ENCODE data around the gene PRMT6. TPM values are rescaled to one million over a fixed set of nuclear protein-coding genes. Genes with fewer than 3 reads are reported as not detected.

The PRMT6 gene
- polyA plus RNA-seq, 2 of the 4 experiments (the other 2 are of a cell fraction) = not detected

- POLR2A ChIA-PET = no interaction called here
- no peak for DNase-seq (ENCODE audit: low read depth in 1 of 2, low spot score in 1 of 2)
- no peak overlapping the region for H3K4me2 ChIP-seq
- no peak for ATAC-seq
- TF ChIP-seq HES2 (IDR thresholded peaks at IDR 0.05) (no peak), TFCP2L1 (CRISPR knock-in tag; IDR thresholded peaks at IDR 0.05) (no peak), POLR2AphosphoS2 (conservative IDR thresholded peaks at IDR 0.05; ENCODE audit: low read length) (no peak), ZNF302 (CRISPR knock-in tag; IDR thresholded peaks at IDR 0.05) (no peak), GATA3 (IDR thresholded peaks at IDR 0.05; ENCODE audit: borderline replicate concordance) (no peak), EP300 (IDR thresholded peaks at IDR 0.05) (no peak), HOXA7 (CRISPR knock-in tag; IDR thresholded peaks at IDR 0.05) (no peak), HEYL (CRISPR knock-in tag; IDR thresholded peaks at IDR 0.05) (no peak), E2F6 (IDR thresholded peaks at IDR 0.05; ENCODE audit: borderline replicate concordance, low read depth) (no peak), RARB (CRISPR knock-in tag; IDR thresholded peaks at IDR 0.05) (no peak), HOXB13 (CRISPR knock-in tag; IDR thresholded peaks at IDR 0.05; ENCODE audit: low read depth) (no peak), BHLHE40 (IDR thresholded peaks at IDR 0.05; ENCODE audit: low read depth, low read length) (no peak), MAZ (IDR thresholded peaks at IDR 0.05; ENCODE audit: borderline replicate concordance, low read depth, low read length) (no peak)
- no peaks in the 10 kb centered on the region for H3K4me1 ChIP-seq
- CTCF ChIA-PET = no interaction called here
- no peaks in the 10 kb centered on the region for H3K9me3 ChIP-seq
- 21% methylated on average over 5 of the region's 5 CpGs for WGBS (ENCODE audit: missing lambda C conversion rate)
- no peak for FAIRE-seq
- no peak overlapping the region for H3K27ac ChIP-seq
- no peak overlapping the region for H3K4me3 ChIP-seq
These were observed 20.4 kb downstream of the PRMT6 start for GRCh38 chr1:107076841-107077240.

GRCh38 chr1:107079249-107079648, 22.8 kb downstream of the PRMT6 start:
- WGBS (ENCODE audit: missing lambda C conversion rate) = 0% methylated on average over 1 of the region's 1 CpG
- no peaks in the 10 kb centered on the region for H3K9me3 ChIP-seq
- ATAC-seq = no peak
- ChIA-PET POLR2A (no interaction called here), CTCF (interaction anchor here (0.6 to 0.7 kb wide), 2 partner anchors 22 to 875 kb away, joined by 3 to 4 read pairs; no protein-coding TSS in a partner anchor)
- no peak overlapping the region for H3K27ac ChIP-seq
- no peak overlapping the region for H3K4me2 ChIP-seq
- no peak for DNase-seq (ENCODE audit: low read depth in 1 of 2, low spot score in 1 of 2)
- TF ChIP-seq BHLHE40 (IDR thresholded peaks at IDR 0.05; ENCODE audit: low read depth, low read length) = no peak
- FAIRE-seq = no peak
- no peaks in the 10 kb centered on the region for H3K4me1 ChIP-seq
- no peak overlapping the region for H3K4me3 ChIP-seq

GRCh38 chr1:107081102-107081501, 24.6 kb downstream of the PRMT6 start:
- H3K9me3 ChIP-seq = no peaks in the 10 kb centered on the region
- CTCF ChIA-PET = no interaction called here
- FAIRE-seq = no peak
- no peak for DNase-seq (ENCODE audit: low read depth in 1 of 2, low spot score in 1 of 2)
- no peak overlapping the region for H3K27ac ChIP-seq
- H3K4me2 ChIP-seq = no peak overlapping the region
- TF ChIP-seq GATA3 (IDR thresholded peaks at IDR 0.05; ENCODE audit: borderline replicate concordance) (no peak), RCOR1 (IDR thresholded peaks at IDR 0.05; ENCODE audit: low read depth, low read length) (no peak), RFX5 (IDR thresholded peaks at IDR 0.05) (no peak), MAZ (IDR thresholded peaks at IDR 0.05; ENCODE audit: borderline replicate concordance, low read depth, low read length) (no peak), HOXB5 (CRISPR knock-in tag; IDR thresholded peaks at IDR 0.05) (no peak), ZFP36 (IDR thresholded peaks at IDR 0.05; ENCODE audit: borderline replicate concordance, partially characterized antibody) (no peak), KDM5A (IDR thresholded peaks at IDR 0.05) (no peak), TP53 (CRISPR knock-in tag; IDR thresholded peaks at IDR 0.05) (no peak), USF2 (IDR thresholded peaks at IDR 0.05) (no peak), CHD4 (IDR thresholded peaks at IDR 0.05; ENCODE audit: borderline replicate concordance) (no peak), HES2 (IDR thresholded peaks at IDR 0.05) (no peak), NFE2L2 (conservative IDR thresholded peaks at IDR 0.05; ENCODE audit: low read length) (no peak), CEBPB (IDR thresholded peaks at IDR 0.05) (no peak), MAFK (IDR thresholded peaks at IDR 0.05; ENCODE audit: partially characterized antibody) (no peak), FOXS1 (CRISPR knock-in tag; IDR thresholded peaks at IDR 0.05) (no peak), TFCP2L1 (CRISPR knock-in tag; IDR thresholded peaks at IDR 0.05) (no peak), BHLHE40 (IDR thresholded peaks at IDR 0.05; ENCODE audit: low read depth, low read length) (no peak)
- no peak overlapping the region for H3K4me3 ChIP-seq
- 0% methylated on average over 2 of the region's 2 CpGs for WGBS (ENCODE audit: missing lambda C conversion rate)
- no peak for ATAC-seq
- POLR2A ChIA-PET = no interaction called here
- H3K4me1 ChIP-seq = no peaks in the 10 kb centered on the region
